NCI-H1436 treated with DMSO at 0.1 percent for 48 hours (cell line): Measurements from ENCODE around the gene FAM117B.
A peak's percentile ranks its signal among the peaks of the same experiment; 100 is the strongest.

Source experiments
- DNase-seq: peaks from one replicate; lab custom pipeline; 2025; lab: John Stamatoyannopoulos, UW

FAM117B gene

DNA sequence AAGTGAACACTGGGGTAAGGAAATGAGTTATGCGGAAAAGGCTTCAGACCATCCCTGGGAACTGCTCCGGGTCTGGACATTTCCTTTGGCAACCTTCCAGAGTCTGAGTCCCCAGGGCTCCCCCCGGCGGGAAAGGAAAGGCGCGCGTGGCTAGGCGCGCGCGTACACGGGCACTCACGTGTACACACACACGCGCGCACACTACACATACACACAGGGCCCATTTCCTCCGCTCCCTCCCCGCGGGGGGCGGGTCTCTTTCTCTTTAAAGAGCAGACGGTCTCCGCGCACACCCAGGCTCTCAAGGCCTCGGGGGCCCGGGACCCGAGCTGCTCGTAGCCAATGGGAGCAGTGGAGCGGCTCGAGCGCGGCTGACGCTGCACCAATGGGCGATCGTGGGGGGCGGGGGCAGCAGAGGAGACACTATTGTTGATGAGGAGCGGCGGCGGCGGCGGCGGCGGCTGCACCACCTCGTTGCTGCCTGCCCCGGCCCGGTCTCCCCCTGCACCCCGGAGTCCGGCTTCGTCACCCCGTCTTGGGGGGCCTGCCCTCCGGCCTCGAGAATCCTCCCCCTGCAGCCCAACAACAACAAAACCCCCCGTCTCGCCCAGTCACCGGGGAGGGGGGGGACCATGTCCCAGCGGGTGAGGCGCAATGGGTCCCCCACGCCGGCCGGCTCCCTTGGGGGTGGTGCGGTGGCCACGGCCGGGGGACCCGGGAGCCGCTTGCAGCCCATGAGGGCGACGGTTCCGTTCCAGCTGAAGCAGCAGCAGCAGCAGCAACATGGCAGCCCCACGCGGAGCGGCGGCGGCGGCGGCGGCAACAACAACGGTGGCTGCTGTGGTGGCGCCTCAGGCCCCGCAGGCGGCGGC is at the start of gene FAM117B:
FAM117B (plus strand) TSS at position 414 of the 872 bp plus-strand sequence; CDS start at position 633, 219 bp downstream.
- DNase-seq, result peak; percentile 84

GRCh38 chr2:202588647-202589581 is 45.9 kb upstream of the FAM117B start:
- peak; percentile 70 for DNase-seq

- no peak for DNase-seq
Measured at GRCh38 chr2:202589582-202589949, 45.2 kb upstream of the FAM117B start.

DNA sequence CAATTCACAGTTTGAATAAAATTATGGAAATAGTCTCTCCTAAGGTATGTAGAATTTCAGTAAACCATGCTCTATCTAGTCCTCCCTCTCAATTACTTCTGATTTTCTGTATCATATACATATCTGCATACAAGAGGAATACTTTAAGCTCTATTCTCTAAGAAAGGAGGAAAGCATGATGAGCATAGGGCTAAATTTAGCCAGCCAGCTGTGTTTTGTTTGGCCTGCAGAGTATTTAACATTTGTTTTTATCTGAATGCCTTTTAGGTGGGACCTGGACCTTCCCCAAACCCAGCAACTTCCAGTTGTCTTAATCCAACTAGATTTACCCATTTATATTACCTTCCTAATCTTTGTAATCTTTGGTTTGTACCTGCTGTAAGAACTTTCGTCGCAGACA is 42.2 kb upstream of the FAM117B start:
- no peak for DNase-seq

- DNase-seq, result no peak
Measured at GRCh38 chr2:202599105-202599504, 35.7 kb upstream of the FAM117B start.

DNA sequence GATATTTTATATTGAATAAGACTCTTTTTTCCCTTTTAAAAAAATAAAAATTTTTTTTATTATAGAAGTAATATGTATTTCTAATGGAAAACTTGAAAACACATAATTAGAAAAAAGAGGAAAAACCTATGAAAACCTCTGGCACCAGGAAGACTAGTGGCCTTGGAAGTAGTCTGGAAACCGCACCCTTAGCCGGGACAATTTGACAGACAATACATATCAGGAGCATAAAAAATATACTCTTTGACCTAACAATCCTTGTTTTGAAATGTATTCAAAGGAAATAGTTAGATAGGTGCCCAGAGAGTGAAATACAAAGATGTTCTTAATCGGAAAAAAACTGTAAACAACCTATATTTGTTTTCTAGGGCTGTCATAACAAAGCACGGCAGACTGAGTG is 34.9 kb upstream of the FAM117B start:
- DNase-seq, result no peak

GRCh38 chr2:202604699-202605098 is 30.1 kb upstream of the FAM117B start:
- no peak for DNase-seq

DNA sequence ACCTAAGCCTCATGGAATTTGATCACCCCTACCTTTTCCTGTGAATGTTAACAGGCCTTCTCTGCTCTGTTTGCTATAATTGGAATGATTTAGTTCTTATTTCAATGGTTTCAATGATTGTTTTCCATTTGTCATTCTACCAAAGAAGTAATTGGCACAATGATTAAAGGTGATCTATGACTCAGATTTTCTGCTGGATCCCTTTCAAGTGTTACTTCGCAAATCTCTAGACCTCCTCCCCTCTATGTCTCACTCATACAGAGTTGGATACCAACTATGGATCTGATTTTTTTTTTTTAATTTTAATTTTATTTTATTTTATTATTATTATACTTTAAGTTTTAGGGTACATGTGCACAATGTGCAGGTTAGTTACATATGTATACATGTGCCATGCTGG is 29.6 kb upstream of the FAM117B start:
- DNase-seq, result no peak

DNA sequence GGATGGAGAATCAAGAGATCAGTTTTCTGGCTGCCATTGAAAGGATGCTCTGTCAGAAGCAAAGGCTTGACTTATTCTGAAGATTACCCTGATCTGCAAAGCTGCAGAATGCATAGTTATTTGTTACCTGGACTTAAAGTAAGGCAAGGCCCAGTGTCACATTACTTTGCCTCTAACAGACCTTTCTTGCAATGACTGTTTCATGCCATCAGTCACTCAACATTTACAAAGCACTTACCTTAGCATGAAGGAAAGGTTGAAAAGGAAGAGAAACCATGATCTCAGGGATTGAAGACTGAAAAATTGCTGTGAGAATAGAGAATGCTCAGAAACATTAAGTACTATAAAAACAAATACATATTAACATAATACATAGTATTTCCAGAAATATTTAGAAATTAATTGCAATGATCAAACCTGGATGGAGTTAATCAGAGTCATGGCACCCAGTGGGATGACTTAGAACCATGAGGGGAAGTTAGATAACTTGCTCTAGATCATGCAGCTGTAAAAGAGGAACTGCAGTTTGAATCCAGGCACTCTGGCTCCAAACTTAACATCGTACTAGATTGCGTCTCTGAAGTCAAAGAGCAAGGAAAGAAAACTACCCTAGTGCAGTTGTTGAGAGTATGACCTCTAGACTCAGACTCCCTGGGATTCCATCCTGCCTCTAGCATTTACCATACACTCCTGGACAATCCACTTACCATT is 26.5 kb upstream of the FAM117B start:
- no peak for DNase-seq

DNA sequence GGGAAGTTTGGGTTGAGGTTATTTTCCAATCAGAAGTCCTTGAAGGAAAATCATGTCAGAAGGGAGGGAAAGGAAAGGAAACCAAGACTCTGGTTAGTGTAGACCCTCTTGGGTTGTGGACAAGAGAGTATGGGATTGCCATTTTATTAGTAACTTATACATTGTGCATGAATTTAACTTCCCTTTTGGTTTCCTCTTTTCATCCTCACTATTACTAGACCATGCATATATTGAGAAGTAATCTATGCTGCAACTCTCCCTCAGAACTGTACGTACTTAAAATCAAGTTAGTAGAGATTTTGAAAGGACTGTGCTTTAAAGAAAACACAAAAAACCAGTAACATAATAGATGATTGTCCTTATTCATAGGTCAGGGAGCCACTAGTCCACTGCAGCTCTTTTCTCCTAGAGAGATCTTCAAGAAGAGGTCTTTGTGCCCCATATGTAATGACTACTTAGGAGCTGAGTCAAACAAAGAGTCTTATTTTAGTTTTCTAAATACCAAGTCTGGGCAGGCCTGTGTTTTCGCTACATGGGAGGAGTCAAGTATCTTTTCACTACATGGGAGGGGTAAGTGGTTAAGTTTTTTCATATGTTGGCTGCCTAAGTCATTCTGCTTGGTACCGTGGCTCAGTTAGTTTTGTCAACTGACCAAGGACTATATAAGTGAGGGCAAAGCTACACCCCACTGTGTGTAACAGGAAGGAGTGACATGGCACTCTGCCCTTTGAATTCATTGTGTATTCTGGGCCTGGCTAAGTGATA is 25.2 kb upstream of the FAM117B start:
- DNase-seq, result no peak

DNA sequence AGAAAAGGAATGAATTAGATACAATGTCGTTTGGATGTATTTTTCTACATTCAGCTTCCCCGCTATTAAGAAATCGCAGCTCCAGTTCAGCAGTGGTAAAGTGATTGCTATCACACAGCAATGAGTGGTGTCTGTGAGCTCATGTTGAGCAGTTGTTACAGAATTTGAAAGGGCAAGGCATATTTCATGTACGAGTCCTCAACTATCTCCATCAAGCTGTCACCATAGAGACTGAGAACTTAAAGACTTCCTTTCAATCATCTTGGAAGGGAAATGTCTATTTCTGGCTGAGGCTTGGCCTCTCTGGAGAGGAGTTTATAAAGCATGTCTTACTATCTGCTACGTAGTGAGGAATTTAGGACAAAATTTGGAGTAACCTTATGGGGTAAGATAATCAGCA is 24.4 kb upstream of the FAM117B start:
- no peak for DNase-seq

DNA sequence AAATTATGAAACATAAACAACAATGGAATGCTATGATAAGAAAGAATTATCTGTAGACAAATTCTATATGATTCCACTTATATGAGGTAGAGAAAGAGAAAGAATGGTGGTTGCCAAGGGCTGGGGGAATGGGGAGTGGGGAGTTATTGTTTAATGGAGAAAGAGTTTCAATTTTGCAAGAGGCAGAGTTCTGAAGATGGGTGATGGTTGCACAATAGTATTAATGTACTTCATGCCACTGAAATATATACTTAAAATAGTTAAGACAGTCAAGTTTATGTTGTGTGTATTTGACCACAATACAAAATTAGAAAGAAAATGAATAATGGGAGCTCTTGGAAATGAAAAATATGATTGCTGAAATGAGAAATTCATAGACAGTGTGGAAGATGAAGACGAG is 22.6 kb upstream of the FAM117B start:
- DNase-seq, result no peak

DNA sequence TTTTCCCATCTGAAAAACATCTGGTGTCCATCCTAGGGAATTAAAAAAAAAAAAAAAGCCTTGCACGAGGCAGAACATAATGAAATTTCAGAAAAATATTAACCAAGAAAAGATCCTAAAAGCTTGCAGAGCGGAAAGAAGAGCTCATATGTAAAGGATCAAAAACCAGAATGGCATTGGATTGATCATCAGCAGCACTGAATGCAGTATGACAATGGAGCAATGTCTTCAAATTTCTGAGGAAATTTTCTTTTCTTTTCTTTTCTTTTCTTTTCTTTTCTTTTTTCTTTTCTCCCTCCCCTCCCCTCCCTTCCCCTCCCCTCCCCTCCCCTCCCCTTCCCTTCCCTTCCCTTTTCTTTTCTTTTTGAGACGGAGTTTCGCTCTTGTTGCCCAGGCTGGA is 21.3 kb upstream of the FAM117B start:
- no peak for DNase-seq

DNA sequence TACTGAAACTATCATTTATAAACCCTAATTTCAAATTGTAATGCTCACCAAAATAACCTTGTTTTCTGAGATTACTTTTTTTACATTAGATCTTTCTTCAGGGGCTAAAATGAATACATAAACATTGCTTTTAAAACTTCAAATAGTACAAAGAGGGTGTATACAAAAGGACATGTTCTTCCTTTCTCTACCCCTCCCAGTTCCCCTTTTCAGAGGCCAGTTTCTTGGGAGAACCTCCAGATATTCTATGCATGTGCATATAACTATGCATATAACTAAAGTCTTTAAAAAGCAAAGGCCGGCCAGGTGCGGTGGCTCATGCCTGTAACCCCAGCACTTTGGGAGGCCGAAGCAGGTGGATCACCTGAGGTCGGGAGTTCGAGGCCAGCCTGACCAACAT is 10.6 kb upstream of the FAM117B start:
- no peak for DNase-seq

GRCh38 chr2:202627042-202627441 is 7.7 kb upstream of the FAM117B start:
- no peak for DNase-seq

DNA sequence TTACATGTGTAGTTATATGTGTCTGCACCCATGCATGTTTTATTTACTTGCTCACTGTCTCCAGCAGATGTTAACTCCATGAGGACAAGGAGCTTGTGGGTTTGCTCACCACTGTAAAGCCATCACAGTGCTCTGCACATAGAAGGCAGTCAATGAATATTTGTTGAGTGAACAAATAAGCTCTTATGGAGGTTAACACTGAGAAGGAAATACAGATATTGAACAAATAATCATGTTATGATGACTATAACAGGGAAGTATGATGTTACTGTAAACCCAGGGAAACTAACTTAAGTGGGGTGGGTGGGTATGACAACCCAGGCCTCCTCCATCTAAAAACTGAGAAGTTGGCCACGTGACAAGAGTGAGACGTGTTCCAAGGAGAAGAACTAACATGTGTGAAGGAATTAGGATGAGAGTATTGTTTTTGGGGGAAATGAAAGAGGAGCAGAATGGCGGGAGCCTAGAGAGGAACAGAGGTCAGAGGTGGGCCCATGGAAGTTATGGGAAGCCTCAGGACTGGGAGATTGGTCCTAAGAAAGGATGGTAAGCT is 6.0 kb upstream of the FAM117B start:
- no peak for DNase-seq

DNA sequence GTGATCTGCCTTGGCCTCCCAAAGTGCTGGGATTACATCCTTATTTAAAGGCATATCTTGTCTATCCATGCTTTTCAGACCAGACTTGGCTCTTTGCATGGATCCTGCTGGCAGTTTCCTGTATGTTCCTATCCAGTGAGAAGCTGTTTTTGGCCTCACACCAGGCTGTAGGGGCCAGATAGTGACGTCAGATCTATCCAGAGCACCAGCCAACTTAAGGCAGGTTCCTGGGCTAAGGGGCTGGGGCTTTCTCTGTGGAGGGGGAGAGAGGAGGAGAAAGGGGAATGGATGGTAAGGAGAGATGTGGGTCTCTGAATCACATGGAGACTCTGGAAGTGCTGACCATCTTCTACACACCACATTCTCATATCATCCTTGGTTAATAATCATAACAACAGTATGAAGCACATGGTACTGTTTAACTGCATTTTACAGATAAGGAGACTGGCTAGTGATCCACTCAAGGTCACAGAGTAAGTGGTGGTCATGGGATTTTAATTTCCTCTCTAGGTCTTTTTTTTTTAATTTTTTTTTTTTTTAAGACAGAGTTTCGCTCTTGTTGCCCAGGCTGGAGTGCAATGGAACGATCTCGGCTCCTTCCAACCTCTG is 2.0 kb upstream of the FAM117B start:
- no peak for DNase-seq

DNA sequence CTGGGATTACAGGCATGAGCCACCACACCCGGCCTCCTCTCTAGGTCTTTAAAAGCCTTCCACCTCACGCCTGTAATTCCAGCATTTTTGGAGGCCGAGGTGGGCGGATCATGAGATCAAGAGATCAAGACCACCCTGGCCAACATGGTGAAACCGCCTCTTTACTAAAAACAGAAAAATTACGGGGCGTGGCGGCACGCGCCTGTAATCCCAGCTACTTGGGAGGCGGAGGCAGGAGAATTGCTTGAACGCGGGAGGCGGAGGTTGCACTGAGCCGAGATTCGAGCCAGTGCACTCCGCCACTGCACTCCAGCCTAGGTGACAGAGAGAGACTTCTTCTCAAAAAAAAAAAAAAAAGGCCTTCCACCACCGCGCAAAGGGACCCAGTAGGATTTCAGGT is 1.3 kb upstream of the FAM117B start:
- no peak for DNase-seq

DNA sequence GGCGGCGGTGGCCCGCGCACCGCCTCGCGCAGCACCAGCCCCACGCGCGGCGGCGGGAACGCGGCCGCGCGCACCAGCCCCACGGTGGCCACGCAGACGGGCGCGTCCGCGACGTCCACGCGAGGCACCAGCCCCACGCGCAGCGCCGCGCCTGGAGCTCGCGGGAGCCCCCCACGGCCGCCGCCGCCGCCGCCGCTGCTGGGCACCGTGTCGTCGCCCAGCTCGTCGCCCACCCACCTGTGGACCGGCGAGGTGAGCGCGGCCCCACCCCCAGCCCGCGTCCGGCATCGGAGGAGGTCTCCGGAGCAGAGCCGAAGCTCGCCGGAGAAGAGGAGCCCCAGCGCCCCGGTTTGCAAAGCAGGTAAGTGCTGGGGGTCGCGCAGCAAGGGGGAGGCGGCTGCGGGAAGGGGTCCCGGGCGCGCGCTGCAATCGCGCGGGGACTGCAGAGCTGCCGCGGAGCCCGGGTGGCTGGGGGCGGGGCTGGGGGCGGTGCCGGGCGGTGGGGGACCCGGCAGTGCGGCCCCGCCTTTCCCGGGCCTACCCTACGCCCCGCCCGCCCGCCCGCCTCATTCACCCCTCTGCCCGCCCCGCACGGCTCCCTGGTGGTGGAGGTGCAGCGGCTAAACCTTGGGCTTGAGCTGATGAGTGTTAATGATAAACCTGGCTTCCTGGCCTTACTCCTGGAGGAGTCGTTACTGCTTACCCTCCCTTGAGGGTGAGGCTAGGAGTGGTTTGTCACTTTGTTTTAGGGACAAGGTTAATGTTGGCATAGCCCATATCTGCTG is 851 bp downstream of the FAM117B start:
- DNase-seq, result peak; percentile 34

DNA sequence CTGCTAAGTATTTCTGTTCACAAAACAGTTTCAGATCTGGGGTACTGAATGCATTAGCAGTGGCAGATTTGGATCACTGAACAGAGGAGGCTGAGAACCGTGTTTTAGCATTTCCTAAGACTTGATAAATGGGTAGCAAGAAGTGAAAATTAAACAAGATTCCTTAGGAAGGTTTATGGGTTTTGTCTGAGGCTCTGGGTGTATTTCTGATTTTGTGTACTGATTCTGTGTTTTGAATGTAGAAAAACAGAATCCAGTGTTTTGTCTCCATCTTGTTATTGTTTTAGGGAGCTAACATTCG is 1.4 kb downstream of the FAM117B start:
- no peak for DNase-seq
